Endothelial cell of umbilical vein (primary cell): ENCODE data around the gene DLGAP1.

Experiments
- CTCF ChIP-seq, 2 donors: IDR thresholded peaks; 1 replicate in 1 of 2; 2 replicates in 1 of 2; pipeline ENCODE4 v1.5.1; 2011; ENCODE audit warnings: low read length in 2 of 2, mild to moderate bottlenecking in 2 of 2, moderate library complexity in 2 of 2, control low read depth in 1 of 2, inconsistent platforms in 1 of 2, low read depth in 1 of 2; ENCODE audit not compliant: insufficient read depth in 1 of 2; ENCODE audit errors: extremely low read depth in 1 of 2
- EZH2 ChIP-seq: IDR thresholded peaks from 2 replicates; pipeline ENCODE4 v1.6.1; 2012; ENCODE audit warnings: borderline replicate concordance, low read depth, mild to moderate bottlenecking, moderate library complexity, low read length, inconsistent platforms; ENCODE audit not compliant: severe bottlenecking
- POLR2A ChIP-seq: IDR thresholded peaks from 2 replicates; pipeline ENCODE4 v1.6.1; 2012; ENCODE audit warnings: low read depth, mild to moderate bottlenecking, control low read depth, low read length
- TF ChIP-seq, protein P1 (sequence below): IDR thresholded peaks from 2 replicates; pipeline ENCODE4 v1.6.1; 2011; ENCODE audit not compliant: insufficient read depth, insufficient read length

DNA sequence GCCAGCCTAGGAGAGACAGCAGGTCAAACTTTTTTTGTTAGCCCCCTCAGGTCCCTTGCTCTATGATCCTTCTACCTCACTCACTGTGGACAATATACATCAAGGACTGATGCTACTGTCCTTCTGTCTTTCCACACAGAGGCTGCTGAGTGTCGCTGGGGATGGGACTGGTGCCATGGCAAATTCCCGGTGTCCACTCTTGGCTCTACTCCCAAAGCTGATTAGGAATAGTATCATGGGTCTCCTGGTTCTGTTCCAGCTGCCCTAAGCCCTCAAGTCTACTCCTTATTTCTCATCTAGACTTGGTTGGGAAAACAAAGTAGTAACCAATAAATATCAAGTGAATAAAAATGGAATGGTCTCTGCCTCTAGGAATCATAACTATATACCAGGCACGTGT is 563.9 kb downstream of the DLGAP1 start:
- no peak for TF ChIP-seq CTCF (IDR thresholded peaks at IDR 0.05; ENCODE audit: extremely low read depth in 1 of 2, insufficient read depth in 1 of 2, low read depth in 1 of 2, low read length in 2 of 2)
- TF ChIP-seq POLR2A, result no peak
- TF ChIP-seq EZH2, result no peak
- TF ChIP-seq, protein P1, sequence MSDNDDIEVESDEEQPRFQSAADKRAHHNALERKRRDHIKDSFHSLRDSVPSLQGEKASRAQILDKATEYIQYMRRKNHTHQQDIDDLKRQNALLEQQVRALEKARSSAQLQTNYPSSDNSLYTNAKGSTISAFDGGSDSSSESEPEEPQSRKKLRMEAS, result no peak
